ENCODE data around the gene PRKACA. TPM values are rescaled to one million over a fixed set of nuclear protein-coding genes. Genes with fewer than 3 reads are reported as not detected.

PRKACA gene
- total and polyA plus RNA-seq, 10 of the 15 experiments (the other 5 are each of a cell fraction or from before 2014, with no cell fraction given), result 0.53 to 68.5 (median 11.2) TPM

GRCh38 chr19:14112051-14112808, 5.3 kb downstream of the PRKACA start (continued):
- TF ChIP-seq TCF12 (IDR thresholded peaks at IDR 0.05; ENCODE audit: low read depth, low read length) (no peak), USF1 (IDR thresholded peaks at IDR 0.05; ENCODE audit: borderline replicate concordance, extremely low read length, insufficient read depth, low read depth, low read length) (no peak), BMI1 (IDR thresholded peaks at IDR 0.05; ENCODE audit: borderline replicate concordance) (no peak), ZNF24 (IDR thresholded peaks at IDR 0.05) (no peak), SMC3 (IDR thresholded peaks at IDR 0.05; ENCODE audit: borderline replicate concordance, low read length) (no peak)

DNA sequence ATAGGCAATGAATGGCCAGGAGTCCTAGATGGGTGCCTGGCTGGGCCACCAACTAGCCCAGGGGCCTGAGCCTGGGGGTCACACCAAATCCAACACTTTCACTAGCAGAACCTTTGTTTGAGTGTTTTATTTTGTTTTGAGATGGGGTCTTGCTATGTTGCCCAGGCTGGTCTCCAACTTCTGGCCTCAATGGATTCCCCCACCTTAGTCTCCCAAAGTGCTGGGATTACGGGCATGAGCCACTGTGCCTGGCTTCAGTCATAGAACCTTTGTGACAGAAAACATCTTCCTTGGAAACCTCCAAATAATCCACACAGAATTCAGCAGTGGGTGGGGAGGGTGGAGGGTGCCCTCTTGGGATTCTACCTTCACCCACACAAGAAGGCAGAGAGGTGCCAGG, 6.1 kb downstream of the PRKACA start:
- Histone ChIP-seq H3K9ac (ENCODE audit: control insufficient read depth, insufficient read depth, low read length) (no peak overlapping the region), H3K27ac (ENCODE audit: control insufficient read depth, insufficient read depth) (no peak overlapping the region), H3K27me3 (replicated peaks in 1 of 2; ENCODE audit: control insufficient read depth in 2 of 2, insufficient read depth in 2 of 2, low read length in 1 of 2) (no peaks in the 10 kb centered on the region), H4K20me1 (ENCODE audit: control insufficient read depth, insufficient read depth) (no peaks in the 10 kb centered on the region), H2AFZ (ENCODE audit: control insufficient read depth, low read depth, low read length) (no peak overlapping the region), H3K79me2 (ENCODE audit: control insufficient read depth, insufficient read depth, low read length) (peaks cover under 1% of the 10 kb centered on the region; the same call in 1 of the 2 replicates), H3K9me3 (replicated peaks; ENCODE audit: control insufficient read depth, insufficient read depth, low read length) (no peaks in the 10 kb centered on the region), H3K36me3 (ENCODE audit: control insufficient read depth in 2 of 2, insufficient read depth in 2 of 2, low read length in 1 of 2) (no peaks in the 10 kb centered on the region; a peak in 1 of 4 replicates), H3K4me2 (ENCODE audit: control insufficient read depth, insufficient read depth) (no peak overlapping the region), H3K4me3 (no peak overlapping the region), H3K4me1 (ENCODE audit: control insufficient read depth, insufficient read depth, low read length) (peaks cover 7% of the 10 kb centered on the region)
- ChIA-PET RAD21 (ENCODE audit: unreplicated experiment) (no interaction called here), CTCF (interaction anchor here (5.3 kb wide), 1 partner anchor 39 kb away, joined by 37 read pairs; the partner anchor contains the start of gene MISP3), POLR2A (no interaction called here), SMC1A (ENCODE audit: uncharacterized antibody, unreplicated experiment) (interaction anchor here (0.6 kb wide), 1 partner anchor 36 kb away, joined by 3 read pairs; no protein-coding TSS in a partner anchor)
- FAIRE-seq, result no peak
- TF ChIP-seq RAD51 (IDR thresholded peaks at IDR 0.05), result no peak
- no peak for DNase-seq (ENCODE audit: low read depth, low spot score)
- 100% methylated on average over 1 of the region's 1 CpG for WGBS (ENCODE audit: insufficient coverage, insufficient replicate concordance, low lambda C conversion rate, missing lambda C conversion rate)
- intact Hi-C loops (cut with micrococcal nuclease; ENCODE audit: unreplicated experiment), result no loop called here
- BruUV-seq (replicated peaks), result no TSS peak
- no peak for ATAC-seq
- in situ Hi-C loops (cut with MboI), result no loop called here

Measured in GM12878 (cell line).